ENCODE measurements around the gene IQSEC3. TPM values are rescaled to one million over a fixed set of nuclear protein-coding genes. Genes with fewer than 3 reads are reported as not detected.

IQSEC3 gene
- total RNA-seq, 1 experiment from 2014 or later, result 1.7 TPM

- POLR2A ChIA-PET, result no interaction called here
- Mint-ChIP-seq H3K27me3 (ENCODE audit: low read depth) (no peaks in the 10 kb centered on the region), H3K27ac (no peak overlapping the region), H3K4me1 (no peaks in the 10 kb centered on the region), H3K4me3 (no peak overlapping the region), H3K36me3 (peaks cover 6% of the 10 kb centered on the region), H3K9me3 (peaks cover 22% of the 10 kb centered on the region)
- TF ChIP-seq RELA (CRISPR knock-in tag; IDR thresholded peaks at IDR 0.05; ENCODE audit: borderline replicate concordance) (no peak), ZNF219 (CRISPR knock-in tag; IDR thresholded peaks at IDR 0.05; ENCODE audit: borderline replicate concordance) (no peak), ATF3 (CRISPR knock-in tag; conservative IDR thresholded peaks at IDR 0.05) (no peak)
- ATAC-seq (no peak), DNase-seq (ENCODE audit: low spot score) (no peak)
- CTCF ChIA-PET, result no interaction called here
Observed at GRCh38 chr12:91213-91612, 24.6 kb downstream of the IQSEC3 start.

GRCh38 chr12:93266-94005, 26.9 kb downstream of the IQSEC3 start:
- no peak overlapping the region for H3K4me3 Mint-ChIP-seq
- H3K27ac Mint-ChIP-seq, result no peak overlapping the region
- TF ChIP-seq, protein P1, sequence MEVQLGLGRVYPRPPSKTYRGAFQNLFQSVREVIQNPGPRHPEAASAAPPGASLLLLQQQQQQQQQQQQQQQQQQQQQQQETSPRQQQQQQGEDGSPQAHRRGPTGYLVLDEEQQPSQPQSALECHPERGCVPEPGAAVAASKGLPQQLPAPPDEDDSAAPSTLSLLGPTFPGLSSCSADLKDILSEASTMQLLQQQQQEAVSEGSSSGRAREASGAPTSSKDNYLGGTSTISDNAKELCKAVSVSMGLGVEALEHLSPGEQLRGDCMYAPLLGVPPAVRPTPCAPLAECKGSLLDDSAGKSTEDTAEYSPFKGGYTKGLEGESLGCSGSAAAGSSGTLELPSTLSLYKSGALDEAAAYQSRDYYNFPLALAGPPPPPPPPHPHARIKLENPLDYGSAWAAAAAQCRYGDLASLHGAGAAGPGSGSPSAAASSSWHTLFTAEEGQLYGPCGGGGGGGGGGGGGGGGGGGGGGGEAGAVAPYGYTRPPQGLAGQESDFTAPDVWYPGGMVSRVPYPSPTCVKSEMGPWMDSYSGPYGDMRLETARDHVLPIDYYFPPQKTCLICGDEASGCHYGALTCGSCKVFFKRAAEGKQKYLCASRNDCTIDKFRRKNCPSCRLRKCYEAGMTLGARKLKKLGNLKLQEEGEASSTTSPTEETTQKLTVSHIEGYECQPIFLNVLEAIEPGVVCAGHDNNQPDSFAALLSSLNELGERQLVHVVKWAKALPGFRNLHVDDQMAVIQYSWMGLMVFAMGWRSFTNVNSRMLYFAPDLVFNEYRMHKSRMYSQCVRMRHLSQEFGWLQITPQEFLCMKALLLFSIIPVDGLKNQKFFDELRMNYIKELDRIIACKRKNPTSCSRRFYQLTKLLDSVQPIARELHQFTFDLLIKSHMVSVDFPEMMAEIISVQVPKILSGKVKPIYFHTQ (CRISPR knock-in tag; IDR thresholded peaks at IDR 0.05), result no peak
- TF ChIP-seq ZNF232 (CRISPR knock-in tag; IDR thresholded peaks at IDR 0.05) (no peak), ZSCAN18 (CRISPR knock-in tag; IDR thresholded peaks at IDR 0.05) (no peak), IRF2 (CRISPR knock-in tag; IDR thresholded peaks at IDR 0.05; ENCODE audit: borderline replicate concordance, low read depth) (no peak), ATF3 (CRISPR knock-in tag; conservative IDR thresholded peaks at IDR 0.05) (no peak), NFYB (CRISPR knock-in tag; conservative IDR thresholded peaks at IDR 0.05; ENCODE audit: low read depth) (no peak)
- TF ChIP-seq, protein P2, sequence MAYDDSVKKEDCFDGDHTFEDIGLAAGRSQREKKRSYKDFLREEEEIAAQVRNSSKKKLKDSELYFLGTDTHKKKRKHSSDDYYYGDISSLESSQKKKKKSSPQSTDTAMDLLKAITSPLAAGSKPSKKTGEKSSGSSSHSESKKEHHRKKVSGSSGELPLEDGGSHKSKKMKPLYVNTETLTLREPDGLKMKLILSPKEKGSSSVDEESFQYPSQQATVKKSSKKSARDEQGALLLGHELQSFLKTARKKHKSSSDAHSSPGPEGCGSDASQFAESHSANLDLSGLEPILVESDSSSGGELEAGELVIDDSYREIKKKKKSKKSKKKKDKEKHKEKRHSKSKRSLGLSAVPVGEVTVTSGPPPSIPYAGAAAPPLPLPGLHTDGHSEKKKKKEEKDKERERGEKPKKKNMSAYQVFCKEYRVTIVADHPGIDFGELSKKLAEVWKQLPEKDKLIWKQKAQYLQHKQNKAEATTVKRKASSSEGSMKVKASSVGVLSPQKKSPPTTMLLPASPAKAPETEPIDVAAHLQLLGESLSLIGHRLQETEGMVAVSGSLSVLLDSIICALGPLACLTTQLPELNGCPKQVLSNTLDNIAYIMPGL (CRISPR knock-in tag; IDR thresholded peaks at IDR 0.05), result no peak
- ATAC-seq, result no peak
- peaks cover 22% of the 10 kb centered on the region for H3K9me3 Mint-ChIP-seq
- ChIA-PET POLR2A (no interaction called here), CTCF (no interaction called here)
- peaks cover 6% of the 10 kb centered on the region for H3K36me3 Mint-ChIP-seq
- no peak for DNase-seq (ENCODE audit: low spot score)
- H3K27me3 Mint-ChIP-seq (ENCODE audit: low read depth), result no peaks in the 10 kb centered on the region
- H3K4me1 Mint-ChIP-seq, result peaks cover 8% of the 10 kb centered on the region

- ChIA-PET CTCF (no interaction called here), POLR2A (no interaction called here)
- no peaks in the 10 kb centered on the region for H3K36me3 Mint-ChIP-seq
- no peak overlapping the region for H3K4me3 Mint-ChIP-seq
- ATAC-seq (no peak), DNase-seq (ENCODE audit: low spot score) (no peak)
- H3K27me3 Mint-ChIP-seq (ENCODE audit: low read depth), result peaks cover 10% of the 10 kb centered on the region
- H3K9me3 Mint-ChIP-seq, result peaks cover 5% of the 10 kb centered on the region
- H3K27ac Mint-ChIP-seq, result no peak overlapping the region
- peaks cover 31% of the 10 kb centered on the region for H3K4me1 Mint-ChIP-seq
- TF ChIP-seq, protein P3, sequence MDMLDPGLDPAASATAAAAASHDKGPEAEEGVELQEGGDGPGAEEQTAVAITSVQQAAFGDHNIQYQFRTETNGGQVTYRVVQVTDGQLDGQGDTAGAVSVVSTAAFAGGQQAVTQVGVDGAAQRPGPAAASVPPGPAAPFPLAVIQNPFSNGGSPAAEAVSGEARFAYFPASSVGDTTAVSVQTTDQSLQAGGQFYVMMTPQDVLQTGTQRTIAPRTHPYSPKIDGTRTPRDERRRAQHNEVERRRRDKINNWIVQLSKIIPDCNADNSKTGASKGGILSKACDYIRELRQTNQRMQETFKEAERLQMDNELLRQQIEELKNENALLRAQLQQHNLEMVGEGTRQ (CRISPR knock-in tag; IDR thresholded peaks at IDR 0.05), result no peak
- TF ChIP-seq FOXJ3 (CRISPR knock-in tag; IDR thresholded peaks at IDR 0.05; ENCODE audit: borderline replicate concordance) (no peak), TCF7 (CRISPR knock-in tag; IDR thresholded peaks at IDR 0.05; ENCODE audit: low read depth) (no peak), ATF2 (CRISPR knock-in tag; IDR thresholded peaks at IDR 0.05; ENCODE audit: borderline replicate concordance, low read depth) (no peak), CDX4 (CRISPR knock-in tag; IDR thresholded peaks at IDR 0.05; ENCODE audit: borderline replicate concordance) (no peak), GABPB1 (CRISPR knock-in tag; IDR thresholded peaks at IDR 0.05) (no peak), TEAD4 (CRISPR knock-in tag; IDR thresholded peaks at IDR 0.05) (no peak), FOXP4 (CRISPR knock-in tag; IDR thresholded peaks at IDR 0.05) (no peak)
Observed at GRCh38 chr12:96543-96942, 30.0 kb downstream of the IQSEC3 start.
